Body of pancreas (tissue), 4 donors: ENCODE measurements around the gene FCRL6. TPM values are rescaled to one million over a fixed set of nuclear protein-coding genes. Genes with fewer than 3 reads are reported as not detected.

Experiments
- ATAC-seq: fragments of 150-250 bp; one replicate; pipeline ENCODE4 v1.9.1; 2016
- DNase-seq, 4 donors: peaks; one replicate each; pipeline ENCODE4 v3.0.0-alpha.2; 2019
- H3K27ac ChIP-seq, 4 donors: fragments of 200-600 bp; sonication (generic); 1 replicate in 3 of 4; 2 replicates in 1 of 4; pipeline versions ENCODE4 v1.5.1 to v1.6.1; 2016 to 2019; ENCODE audit warnings: mild to moderate bottlenecking in 1 of 4, mixed read lengths in 1 of 4, moderate library complexity in 1 of 4
- H3K27me3 ChIP-seq, 2 donors: fragments of 200-600 bp; sonication (generic); one replicate each; pipeline ENCODE4 v1.6.0; 2016; ENCODE audit warnings: mild to moderate bottlenecking in 1 of 2
- H3K36me3 ChIP-seq, 2 donors: fragments of 200-600 bp; sonication (generic); replicated peaks in 1 of 2; 2 replicates each; pipeline ENCODE4 v1.5.1; 2016; ENCODE audit warnings: low read depth in 2 of 2; ENCODE audit not compliant: insufficient read depth in 1 of 2
- H3K4me1 ChIP-seq: fragments of 200-600 bp; sonication (generic); one replicate; pipeline ENCODE4 v1.6.0; 2016
- H3K4me3 ChIP-seq, 2 donors: fragments of 200-600 bp; sonication (generic); 1 replicate in 1 of 2; 2 replicates in 1 of 2; pipeline ENCODE4 v1.5.1; 2016 to 2019
- H3K9me3 ChIP-seq, 3 donors: fragments of 200-600 bp; sonication (generic); 1 replicate in 2 of 3; 2 replicates in 1 of 3; pipeline ENCODE4 v1.5.1; 2016
- CTCF ChIP-seq, 7 experiments: fragments of 450-650 bp in 4 of 7; fragments of 200-600 bp in 3 of 7; sonication (generic) in 3 of 7; IDR thresholded peaks; one replicate each; pipeline ENCODE4 v1.5.1; 2016 to 2019; ENCODE audit warnings: antibody characterized with exemption in 7 of 7
- POLR2A ChIP-seq, 3 donors: fragments of 450-650 bp; IDR thresholded peaks; one replicate each; pipeline ENCODE4 v1.6.1; 2016; ENCODE audit warnings: antibody characterized with exemption in 3 of 3, mild to moderate bottlenecking in 2 of 3
- WGBS, 2 donors: methylation state at CpG; one replicate each; pipeline ENCODE4 v1.1.5; 2017; 5-methylcytosine and 5-hydroxymethylcytosine counted together
- intact Hi-C: fragments of 100-400 bp; cut with DNase I; formaldehyde crosslinking; loops from one replicate; pipeline ENCODE4 v1.15.1; 2023
- total RNA-seq, 2 donors: library from RNA; depleted of rRNA; stranded (reverse); fragments of >200 nt; gene quantifications; one replicate each; pipeline ENCODE4 v1.1.0, GENCODE V29; 2016

FCRL6 gene
- total RNA-seq, 2 donors from 2014 or later, result 6.3 TPM; not detected in 1

- no peak for ATAC-seq
- no peaks in the 10 kb centered on the region for H3K36me3 ChIP-seq
- no peak overlapping the region for H3K4me3 ChIP-seq
- no peaks in the 10 kb centered on the region for H3K27me3 ChIP-seq
- H3K27ac ChIP-seq, result no peak overlapping the region
- 63 to 73% methylated on average over 3 of the region's 3 CpGs for WGBS, 2 donors
- intact Hi-C loops, result no loop called here
- no peaks in the 10 kb centered on the region for H3K9me3 ChIP-seq
- TF ChIP-seq POLR2A (IDR thresholded peaks at IDR 0.05) (no peak), CTCF (IDR thresholded peaks at IDR 0.05) (no peak)
- DNase-seq, result no peak
- no peaks in the 10 kb centered on the region for H3K4me1 ChIP-seq
These were observed 33.2 kb downstream of the FCRL6 start for GRCh38 chr1:159835356-159835755.

GRCh38 chr1:159835862-159836525, 33.8 kb downstream of the FCRL6 start:
- no peak for ATAC-seq
- Histone ChIP-seq H3K4me3 (no peak overlapping the region), H3K9me3 (no peaks in the 10 kb centered on the region), H3K4me1 (no peaks in the 10 kb centered on the region), H3K27ac (no peak overlapping the region), H3K27me3 (no peaks in the 10 kb centered on the region), H3K36me3 (no peaks in the 10 kb centered on the region)
- intact Hi-C loops, result no loop called here
- WGBS, 2 donors, result 62 to 80% methylated on average over 8 of the region's 8 CpGs
- DNase-seq, result no peak
- TF ChIP-seq CTCF (IDR thresholded peaks at IDR 0.05), result peak in 3 of 7 experiments; percentile 16 to 25 (median 17)
- TF ChIP-seq POLR2A (IDR thresholded peaks at IDR 0.05), result no peak

- ATAC-seq (no peak), DNase-seq (no peak)
- Histone ChIP-seq H3K27ac (no peak overlapping the region), H3K36me3 (no peaks in the 10 kb centered on the region), H3K4me1 (no peaks in the 10 kb centered on the region), H3K4me3 (no peak overlapping the region), H3K27me3 (no peaks in the 10 kb centered on the region), H3K9me3 (no peaks in the 10 kb centered on the region)
- intact Hi-C loops, result no loop called here
- TF ChIP-seq CTCF (IDR thresholded peaks at IDR 0.05) (no peak), POLR2A (IDR thresholded peaks at IDR 0.05) (no peak)
- WGBS, 2 donors, result 70 to 83% methylated on average over 1 of the region's 1 CpG
These were observed 36.6 kb downstream of the FCRL6 start for GRCh38 chr1:159838715-159839114.

GRCh38 chr1:159839116-159839849, 37.1 kb downstream of the FCRL6 start:
- Histone ChIP-seq H3K27ac (no peak overlapping the region), H3K9me3 (no peaks in the 10 kb centered on the region), H3K4me3 (no peak overlapping the region), H3K4me1 (no peaks in the 10 kb centered on the region), H3K36me3 (no peaks in the 10 kb centered on the region), H3K27me3 (no peaks in the 10 kb centered on the region)
- no peak for TF ChIP-seq CTCF (IDR thresholded peaks at IDR 0.05)
- TF ChIP-seq POLR2A (IDR thresholded peaks at IDR 0.05), result no peak
- intact Hi-C loops, result no loop called here
- no peak for ATAC-seq
- WGBS, 2 donors, result 86 to 88% methylated on average over 5 of the region's 5 CpGs
- DNase-seq, result no peak
